K562 (cell line): ENCODE results near the gene NCR1. TPM values are rescaled to one million over a fixed set of nuclear protein-coding genes. Genes with fewer than 3 reads are reported as not detected.

Experiments
- ARID2 ChIP-seq: fragments of 450-650 bp; IDR thresholded peaks from 2 replicates; pipeline ENCODE4 v1.6.1; 2017; ENCODE audit warnings: antibody characterized with exemption, mild to moderate bottlenecking
- BRF1 ChIP-seq: IDR thresholded peaks from 3 replicates; pipeline ENCODE4 v1.6.1; 2011; ENCODE audit warnings: borderline replicate concordance, mild to moderate bottlenecking; ENCODE audit not compliant: insufficient read length; ENCODE audit errors: extremely low read depth
- C11orf30 ChIP-seq: fragments of 450-650 bp; IDR thresholded peaks from 2 replicates; pipeline ENCODE4 v1.6.1; 2016; ENCODE audit warnings: low read depth, mild to moderate bottlenecking
- CBX1 ChIP-seq: sonication (generic); IDR thresholded peaks from 2 replicates; pipeline ENCODE4 v1.6.1; 2016; ENCODE audit warnings: antibody characterized with exemption, low read depth, mild to moderate bottlenecking
- CTCF ChIP-seq, 3 experiments: IDR thresholded peaks in 2 of 3; conservative IDR thresholded peaks in 1 of 3; 2 replicates each; pipeline ENCODE4 v1.5.1; 2011 to 2012; ENCODE audit warnings: low read length in 3 of 3, mild to moderate bottlenecking in 3 of 3, control low read depth in 2 of 3, improper control_type of control experiment in 1 of 3, inconsistent platforms in 1 of 3, low read depth in 1 of 3, mixed read lengths in 1 of 3, moderate library complexity in 1 of 3; ENCODE audit not compliant: insufficient read depth in 2 of 3
- CXXC5 ChIP-seq: fragments of 250-450 bp; sonication (Bioruptor Pico); IDR thresholded peaks from 2 replicates; pipeline ENCODE4 v1.8.0; 2022; ENCODE audit warnings: inconsistent platforms, mild to moderate bottlenecking, moderate library complexity
- ELF2 ChIP-seq: fragments of 250-450 bp; sonication (Bioruptor Pico); IDR thresholded peaks from 2 replicates; pipeline ENCODE4 v1.5.0; 2021; ENCODE audit warnings: mild to moderate bottlenecking
- ESRRB ChIP-seq: fragments of 250-450 bp; sonication (Bioruptor Pico); IDR thresholded peaks from 2 replicates; pipeline ENCODE4 v1.5.0; 2020; ENCODE audit warnings: mild to moderate bottlenecking, moderate library complexity, borderline replicate concordance
- ETV6 ChIP-seq, 3 experiments: fragments of 150-350 bp in 1 of 3; sonication (generic) in 1 of 3; formaldehyde crosslinking in 1 of 3; IDR thresholded peaks; 2 replicates each; pipeline versions ENCODE4 v1.6.1 to v1.8.0; 2014 to 2022; ENCODE audit warnings: borderline replicate concordance in 2 of 3, low read depth in 2 of 3, antibody characterized with exemption in 1 of 3, low read length in 1 of 3, mild to moderate bottlenecking in 1 of 3, missing genetic modification reagents in 1 of 3
- HSF4 ChIP-seq: fragments of 250-450 bp; sonication (Bioruptor Pico); IDR thresholded peaks from 2 replicates; pipeline ENCODE4 v2.1.2; 2022; ENCODE audit warnings: mild to moderate bottlenecking, moderate library complexity, borderline replicate concordance
- KLF10 ChIP-seq: fragments of 250-450 bp; sonication (Bioruptor Pico); IDR thresholded peaks from 2 replicates; pipeline ENCODE4 v1.6.1; 2021; ENCODE audit warnings: matching md5 sums
- MCM5 ChIP-seq: fragments of 450-650 bp; IDR thresholded peaks from 2 replicates; pipeline ENCODE4 v1.6.1; 2016; ENCODE audit warnings: low read depth
- MEF2D ChIP-seq: conservative IDR thresholded peaks from 2 replicates; pipeline ENCODE4 v1.6.1; 2016; ENCODE audit warnings: low read depth, missing genetic modification characterization, missing compliant biosample characterization
- MTA3 ChIP-seq: fragments of 450-650 bp; formaldehyde crosslinking; IDR thresholded peaks from 2 replicates; pipeline ENCODE4 v1.6.1; 2017; ENCODE audit warnings: mild to moderate bottlenecking, borderline replicate concordance
- MTF1 ChIP-seq: fragments of 250-450 bp; sonication (Bioruptor Pico); IDR thresholded peaks from 2 replicates; pipeline ENCODE4 v1.9.0; 2021; ENCODE audit warnings: moderate library complexity, mild to moderate bottlenecking, inconsistent platforms, borderline replicate concordance
- NELFE ChIP-seq: IDR thresholded peaks from 2 replicates; pipeline ENCODE4 v1.6.1; 2011; ENCODE audit warnings: mild to moderate bottlenecking; ENCODE audit not compliant: insufficient read depth, insufficient read length
- NR2F6 ChIP-seq: fragments of 450-650 bp; formaldehyde crosslinking; IDR thresholded peaks from 2 replicates; pipeline ENCODE4 v1.4.0; 2020; ENCODE audit warnings: mild to moderate bottlenecking
- PML ChIP-seq: IDR thresholded peaks from 2 replicates; pipeline ENCODE4 v1.6.1; 2012; ENCODE audit warnings: low read length, inconsistent platforms
- PTTG1 ChIP-seq: fragments of 450-650 bp; IDR thresholded peaks from 2 replicates; pipeline ENCODE4 v1.6.1; 2016; ENCODE audit warnings: low read depth, mild to moderate bottlenecking, missing genetic modification characterization, missing compliant biosample characterization
- RCOR1 ChIP-seq, 2 experiments: IDR thresholded peaks; 2 replicates each; pipeline ENCODE4 v1.6.1; 2012; ENCODE audit warnings: low read depth in 2 of 2, low read length in 2 of 2, borderline replicate concordance in 1 of 2, improper control_type of control experiment in 1 of 2
- RNF2 ChIP-seq: sonication (generic); IDR thresholded peaks from 2 replicates; pipeline ENCODE4 v1.6.1; 2016
- SMAD1 ChIP-seq: fragments of 150-350 bp; IDR thresholded peaks from 2 replicates; pipeline ENCODE4 v1.6.1; 2014; ENCODE audit warnings: low read length, low read depth; ENCODE audit not compliant: partially characterized antibody
- TAF9B ChIP-seq: fragments of 450-650 bp; IDR thresholded peaks from 2 replicates; pipeline ENCODE4 v1.6.1; 2018; ENCODE audit warnings: mild to moderate bottlenecking; ENCODE audit not compliant: partially characterized antibody
- ZFX ChIP-seq: sonication (generic); formaldehyde crosslinking; IDR thresholded peaks from 2 replicates; pipeline ENCODE4 v1.8.0; 2022; ENCODE audit warnings: mild to moderate bottlenecking, missing genetic modification reagents, moderate library complexity
- ZNF347 ChIP-seq: fragments of 450-650 bp; formaldehyde crosslinking; IDR thresholded peaks from 2 replicates; pipeline ENCODE4 v1.4.0; 2020; ENCODE audit warnings: low read depth, mild to moderate bottlenecking, moderate library complexity
- ZNF384 ChIP-seq: IDR thresholded peaks from 2 replicates; pipeline ENCODE4 v1.6.1; 2012; ENCODE audit warnings: low read depth, low read length, improper control_type of control experiment
- ZNF586 ChIP-seq: fragments of 450-650 bp; formaldehyde crosslinking; conservative IDR thresholded peaks from 2 replicates; pipeline ENCODE4 v1.4.0; 2020; ENCODE audit warnings: mild to moderate bottlenecking, moderate library complexity
- polyA plus RNA-seq, 8 experiments: library from polyadenylated mRNA; depleted of rRNA in 4 of 8; stranded (reverse) in 5 of 8; unstranded in 3 of 8; fragments of >200 nt; fragmentation: Nextera tagmentation in 2 of 8; fragmentation: Illumina TruSeq in 1 of 8; extraction: Ambion mirVana in 2 of 8; extraction: Trizol in 1 of 8; gene quantifications; 2 replicates each; pipeline versions ENCODE4 v1.2.1 to v1.2.3, GENCODE V29; 2011 to 2014; ENCODE audit warnings: inconsistent platforms in 1 of 8, missing spikeins in 1 of 8
- total RNA-seq, 7 experiments: library from RNA; depleted of rRNA in 6 of 7; stranded (reverse); fragments of >200 nt in 6 of 7; fragmentation: Illumina TruSeq in 2 of 7; extraction: Trizol in 2 of 7; gene quantifications; 2 replicates each; pipeline versions ENCODE4 v1.2.1 to v1.2.3, GENCODE V29; 2011 to 2021; ENCODE audit warnings: low replicate concordance in 1 of 7
- TF ChIP-seq, protein P1 (sequence below): fragments of 450-650 bp; IDR thresholded peaks from 2 replicates; pipeline ENCODE4 v1.6.1; 2014; ENCODE audit warnings: low read depth, mild to moderate bottlenecking, moderate library complexity, borderline replicate concordance

The NCR1 gene
- total and polyA plus RNA-seq, 9 of the 15 experiments (the other 6 are each of a cell fraction or from before 2014, with no cell fraction given): 0.25 to 3.1 (median 1.2) TPM

- TF ChIP-seq ZNF347 (no peak), CXXC5 (CRISPR knock-in tag) (peak; percentile 33; the same call in 1 of the 2 replicates), TAF9B (peak; percentile 38), PTTG1 (no peak), MCM5 (no peak), NELFE (no peak), ETV6 (IDR thresholded peaks at IDR 0.05; ENCODE audit: borderline replicate concordance in 1 of 2, low read depth in 2 of 2, low read length in 1 of 2) (no peak), ETV6 (CRISPR knock-in tag; IDR thresholded peaks at IDR 0.05; ENCODE audit: borderline replicate concordance) (no peak), MTA3 (peak; percentile 35; the same call in 1 of the 2 replicates), ZFX (CRISPR knock-in tag) (peak; percentile 79), RCOR1 (IDR thresholded peaks at IDR 0.05; ENCODE audit: borderline replicate concordance in 1 of 2, low read depth in 2 of 2, low read length in 2 of 2) (no peak), ARID2 (no peak), ZNF384 (no peak), HSF4 (CRISPR knock-in tag) (no peak), ZNF586 (CRISPR knock-in tag) (no peak), C11orf30 (no peak), ELF2 (CRISPR knock-in tag) (0 out of 2 replicates have a peak, but pooled peaks have one; percentile 14), ESRRB (no peak), CBX1 (no peak; the same call in 1 of the 2 replicates), NR2F6 (no peak), RNF2 (no peak), MEF2D (tag) (no peak), MTF1 (CRISPR knock-in tag) (no peak), BRF1 (no peak), SMAD1 (no peak), KLF10 (no peak), PML (no peak), CTCF (IDR thresholded peaks at IDR 0.05 in 2 of 3, conservative IDR thresholded peaks at IDR 0.05 in 1 of 3; ENCODE audit: insufficient read depth in 2 of 3, low read depth in 1 of 3, low read length in 3 of 3) (no peak)
- TF ChIP-seq, protein P1, sequence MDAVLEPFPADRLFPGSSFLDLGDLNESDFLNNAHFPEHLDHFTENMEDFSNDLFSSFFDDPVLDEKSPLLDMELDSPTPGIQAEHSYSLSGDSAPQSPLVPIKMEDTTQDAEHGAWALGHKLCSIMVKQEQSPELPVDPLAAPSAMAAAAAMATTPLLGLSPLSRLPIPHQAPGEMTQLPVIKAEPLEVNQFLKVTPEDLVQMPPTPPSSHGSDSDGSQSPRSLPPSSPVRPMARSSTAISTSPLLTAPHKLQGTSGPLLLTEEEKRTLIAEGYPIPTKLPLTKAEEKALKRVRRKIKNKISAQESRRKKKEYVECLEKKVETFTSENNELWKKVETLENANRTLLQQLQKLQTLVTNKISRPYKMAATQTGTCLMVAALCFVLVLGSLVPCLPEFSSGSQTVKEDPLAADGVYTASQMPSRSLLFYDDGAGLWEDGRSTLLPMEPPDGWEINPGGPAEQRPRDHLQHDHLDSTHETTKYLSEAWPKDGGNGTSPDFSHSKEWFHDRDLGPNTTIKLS: no peak
Measured at GRCh38 chr19:54905803-54906511, at the start of gene NCR1 (continued).
